IMR-90 (cell line): ENCODE measurements around the gene MCF2L. TPM values are rescaled to one million over a fixed set of nuclear protein-coding genes. Genes with fewer than 3 reads are reported as not detected.

ENCODE experiments used
- ATAC-seq: fragments of 200-7000 bp; cut with Tn5 transposase; 2 replicates; pipeline ENCODE4 v1.9.1; 2020; ENCODE audit warnings: low read depth, mild to moderate bottlenecking, moderate library complexity
- BruUV-seq: library from RNA; stranded (reverse); fragments of 400-500 nt; replicated peaks from 2 replicates; lab custom pipeline; 2021; lab: Mats Ljungman, UMichigan
- CTCF ChIA-PET: fragments of 300-600 bp; formaldehyde crosslinking; extraction: SDS; loops from one replicate; lab custom pipeline; 2021; ENCODE audit warnings: antibody characterized with exemption; lab: Yijun Ruan, JAX
- POLR2A ChIA-PET: fragments of 300-600 bp; sonication (Branson Sonifier 250); formaldehyde crosslinking; loops from one replicate; lab custom pipeline; 2022; ENCODE audit warnings: antibody characterized with exemption; ENCODE audit not compliant: unreplicated experiment; lab: Charles Lee
- DNase-seq: peaks from one replicate; pipeline ENCODE4 v3.0.0; 2013
- H2AFZ ChIP-seq: replicated peaks from 2 replicates; pipeline ENCODE3; 2013; ENCODE audit warnings: low read length, mild to moderate bottlenecking; ENCODE audit not compliant: poor library complexity
- H2AK5ac ChIP-seq: 2 replicates; pipeline ENCODE4 v1.6.1; 2013; ENCODE audit warnings: low read depth, low read length, inconsistent platforms
- H2AK9ac ChIP-seq: replicated peaks from 2 replicates; pipeline ENCODE3; 2013; ENCODE audit warnings: mild to moderate bottlenecking, low read depth, low read length, moderate library complexity; ENCODE audit not compliant: poor library complexity
- H2BK120ac ChIP-seq: 2 replicates; pipeline ENCODE4 v1.6.1; 2013; ENCODE audit warnings: low read depth, low read length, inconsistent platforms
- H2BK15ac ChIP-seq: 3 replicates; pipeline ENCODE4 v1.6.1; 2013; ENCODE audit warnings: low read depth, low read length, inconsistent platforms
- H2BK20ac ChIP-seq: 2 replicates; pipeline ENCODE4 v1.6.1; 2013; ENCODE audit warnings: low read depth, mild to moderate bottlenecking, inconsistent platforms, low read length, moderate library complexity
- H2BK5ac ChIP-seq: 2 replicates; pipeline ENCODE4 v1.6.1; 2013; ENCODE audit warnings: mild to moderate bottlenecking, low read depth, low read length, inconsistent platforms; ENCODE audit not compliant: poor library complexity, severe bottlenecking
- H3K14ac ChIP-seq: replicated peaks from 2 replicates; pipeline ENCODE4 v1.6.1; 2013; ENCODE audit warnings: low read depth, low read length, inconsistent platforms
- H3K18ac ChIP-seq: 2 replicates; pipeline ENCODE4 v1.6.1; 2013; ENCODE audit warnings: low read depth, low read length, control low read depth
- H3K23ac ChIP-seq: 2 replicates; pipeline ENCODE4 v1.6.1; 2013; ENCODE audit warnings: low read depth, low read length, inconsistent platforms
- H3K27ac ChIP-seq: 2 replicates; pipeline ENCODE4 v1.5.1; 2013; ENCODE audit warnings: mild to moderate bottlenecking, control low read depth, low read length; ENCODE audit not compliant: insufficient read depth
- H3K27me3 ChIP-seq: 2 replicates; pipeline ENCODE4 v1.6.1; 2013; ENCODE audit warnings: low read length; ENCODE audit not compliant: control insufficient read depth, insufficient read depth
- H3K36me3 ChIP-seq: 2 replicates; pipeline ENCODE4 v1.6.1; 2013; ENCODE audit warnings: low read length, mixed read lengths; ENCODE audit not compliant: control insufficient read depth, insufficient read depth
- H3K4ac ChIP-seq: 2 replicates; pipeline ENCODE4 v1.6.1; 2013; ENCODE audit warnings: low read depth, low read length, inconsistent platforms
- H3K4me1 ChIP-seq: 2 replicates; pipeline ENCODE4 v1.6.1; 2013; ENCODE audit warnings: low read length, mixed read lengths; ENCODE audit not compliant: control insufficient read depth, insufficient read depth
- H3K4me2 ChIP-seq: 2 replicates; pipeline ENCODE4 v1.6.1; 2013; ENCODE audit warnings: low read depth, mild to moderate bottlenecking, control low read depth, low read length, moderate library complexity
- H3K4me3 ChIP-seq: 2 replicates; pipeline ENCODE4 v1.5.1; 2013; ENCODE audit warnings: low read depth, mild to moderate bottlenecking, control low read depth, low read length, moderate library complexity; ENCODE audit not compliant: insufficient read depth
- H3K56ac ChIP-seq: 2 replicates; pipeline ENCODE4 v1.6.1; 2013; ENCODE audit warnings: low read length, inconsistent platforms; ENCODE audit not compliant: insufficient read depth; ENCODE audit errors: extremely low read depth
- H3K79me1 ChIP-seq, 2 experiments: 2 replicates each; pipeline ENCODE4 v1.6.1; 2013; ENCODE audit warnings: low read length in 2 of 2, inconsistent platforms in 1 of 2, low read depth in 1 of 2
- H3K9ac ChIP-seq: 2 replicates; pipeline ENCODE4 v1.6.1; 2013; ENCODE audit warnings: low read depth, low read length, control low read depth
- H3K9me1 ChIP-seq: 2 replicates; pipeline ENCODE4 v1.6.1; 2013; ENCODE audit warnings: low read length, inconsistent platforms; ENCODE audit not compliant: insufficient read depth
- H3K9me3 ChIP-seq: 2 replicates; pipeline ENCODE4 v1.6.1; 2013; ENCODE audit warnings: low read length; ENCODE audit not compliant: control insufficient read depth, insufficient read depth
- H4K20me1 ChIP-seq: 2 replicates; pipeline ENCODE4 v1.6.1; 2013; ENCODE audit warnings: low read length, inconsistent platforms; ENCODE audit not compliant: insufficient read depth
- H4K5ac ChIP-seq: 2 replicates; pipeline ENCODE4 v1.6.1; 2013; ENCODE audit warnings: mild to moderate bottlenecking, low read depth, low read length, control low read depth
- H4K8ac ChIP-seq, 2 experiments: 2 replicates each; pipeline ENCODE4 v1.6.1; 2013; ENCODE audit warnings: low read depth in 2 of 2, low read length in 2 of 2, control low read depth in 1 of 2, inconsistent platforms in 1 of 2
- H4K91ac ChIP-seq: 2 replicates; pipeline ENCODE4 v1.6.1; 2013; ENCODE audit warnings: low read depth, low read length, inconsistent platforms; ENCODE audit not compliant: insufficient read depth
- BHLHE40 ChIP-seq: fragments of 150-350 bp; IDR thresholded peaks from 2 replicates; pipeline ENCODE4 v1.6.1; 2016; ENCODE audit warnings: mild to moderate bottlenecking, low read depth, low read length
- CEBPB ChIP-seq: IDR thresholded peaks from 2 replicates; pipeline ENCODE4 v1.6.1; 2012; ENCODE audit warnings: low read depth, low read length, improper control_type of control experiment
- CHD1 ChIP-seq: IDR thresholded peaks from 2 replicates; pipeline ENCODE4 v1.6.1; 2012; ENCODE audit warnings: low read depth, low read length, improper control_type of control experiment
- FOS ChIP-seq: fragments of 150-350 bp; IDR thresholded peaks from 2 replicates; pipeline ENCODE4 v1.6.1; 2016; ENCODE audit warnings: low read depth, low read length
- MXI1 ChIP-seq: IDR thresholded peaks from 2 replicates; pipeline ENCODE4 v1.6.1; 2012; ENCODE audit warnings: low read depth, mild to moderate bottlenecking, low read length, moderate library complexity, borderline replicate concordance
- POLR2A ChIP-seq: IDR thresholded peaks from 2 replicates; pipeline ENCODE4 v1.6.1; 2012; ENCODE audit warnings: mild to moderate bottlenecking, low read depth, low read length
- SMC3 ChIP-seq: fragments of 150-350 bp; IDR thresholded peaks from 2 replicates; pipeline ENCODE4 v1.6.1; 2016; ENCODE audit warnings: low read depth, mild to moderate bottlenecking, antibody characterized with exemption, low read length, moderate library complexity
- USF2 ChIP-seq: fragments of 150-350 bp; IDR thresholded peaks from 2 replicates; pipeline ENCODE4 v1.6.1; 2017; ENCODE audit warnings: mild to moderate bottlenecking, antibody characterized with exemption, low read length, low read depth
- WGBS, 2 experiments: methylation state at CpG; one replicate each; pipeline versions ENCODE4 v1.1.5 to v1.1.7; 2013; ENCODE audit warnings: missing lambda C conversion rate in 2 of 2; ENCODE audit not compliant: insufficient read length in 1 of 2; ENCODE audit errors: extremely low coverage in 2 of 2; 5-methylcytosine and 5-hydroxymethylcytosine counted together
- dilution Hi-C: fragments of 300-500 bp; cut with HindIII; formaldehyde crosslinking; loops from one replicate; pipeline ENCODE4 v1.14.3; 2018; ENCODE audit warnings: low sequenced_read_pairs; ENCODE audit not compliant: unreplicated experiment
- in situ Hi-C: fragments of 300-500 bp; cut with MboI; formaldehyde crosslinking; loops from 3 replicates; pipeline ENCODE4 v1.14.3; 2019; ENCODE audit warnings: low sequenced_read_pairs, inconsistent platforms, mixed read lengths
- intact Hi-C: fragments of 100-400 bp; cut with micrococcal nuclease; formaldehyde crosslinking; loops from 2 replicates; pipeline ENCODE4 v1.10.0; 2022
- polyA plus RNA-seq, 3 experiments: library from polyadenylated mRNA; depleted of rRNA; stranded (reverse); fragments of >200 nt; gene quantifications; 2 replicates each; pipeline ENCODE4 v1.2.3, GENCODE V29; 2012; ENCODE audit warnings: low replicate concordance in 1 of 3
- total RNA-seq: library from RNA; depleted of rRNA; stranded (reverse); fragments of >200 nt; gene quantifications from 2 replicates; pipeline ENCODE4 v1.2.3, GENCODE V29; 2012
- TF ChIP-seq, protein P1 (sequence below): fragments of 150-350 bp; IDR thresholded peaks from 2 replicates; pipeline ENCODE4 v1.6.1; 2016; ENCODE audit warnings: low read depth, mild to moderate bottlenecking, low read length, moderate library complexity, borderline replicate concordance

Gene MCF2L
- total and polyA plus RNA-seq, 2 of the 4 experiments (the other 2 are of a cell fraction): 0.18 TPM; not detected in 1

- no peak overlapping the region for H2AK5ac ChIP-seq
- H4K8ac ChIP-seq: no peak overlapping the region
- no peaks in the 10 kb centered on the region for H3K79me1 ChIP-seq
- DNase-seq (no peak), ATAC-seq (no peak)
- H3K18ac ChIP-seq: no peak overlapping the region
- dilution Hi-C loops (no loop called here), intact Hi-C loops (no loop called here), in situ Hi-C loops (no loop called here)
- no peak overlapping the region for H2BK120ac ChIP-seq
- H2AK9ac ChIP-seq: peak overlapping the region; percentile 55
- ChIA-PET CTCF (no interaction called here), POLR2A (no interaction called here)
- H3K23ac ChIP-seq: no peak overlapping the region
- H3K27ac ChIP-seq: no peak overlapping the region
- no peaks in the 10 kb centered on the region; the same call in 1 of the 2 replicates for H3K9me3 ChIP-seq
- BruUV-seq: no TSS peak
- no peak overlapping the region for H3K4ac ChIP-seq
- H3K4me3 ChIP-seq: no peak overlapping the region
- H2BK15ac ChIP-seq: no peak overlapping the region
- H3K9me1 ChIP-seq: no peaks in the 10 kb centered on the region
- no peaks in the 10 kb centered on the region for H3K4me1 ChIP-seq
- H4K5ac ChIP-seq: no peak overlapping the region
- H4K91ac ChIP-seq: no peak overlapping the region
- no peak for TF ChIP-seq SMC3
- TF ChIP-seq FOS: no peak
- TF ChIP-seq USF2: no peak
- TF ChIP-seq, protein P1, sequence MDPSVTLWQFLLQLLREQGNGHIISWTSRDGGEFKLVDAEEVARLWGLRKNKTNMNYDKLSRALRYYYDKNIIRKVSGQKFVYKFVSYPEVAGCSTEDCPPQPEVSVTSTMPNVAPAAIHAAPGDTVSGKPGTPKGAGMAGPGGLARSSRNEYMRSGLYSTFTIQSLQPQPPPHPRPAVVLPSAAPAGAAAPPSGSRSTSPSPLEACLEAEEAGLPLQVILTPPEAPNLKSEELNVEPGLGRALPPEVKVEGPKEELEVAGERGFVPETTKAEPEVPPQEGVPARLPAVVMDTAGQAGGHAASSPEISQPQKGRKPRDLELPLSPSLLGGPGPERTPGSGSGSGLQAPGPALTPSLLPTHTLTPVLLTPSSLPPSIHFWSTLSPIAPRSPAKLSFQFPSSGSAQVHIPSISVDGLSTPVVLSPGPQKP: no peak
- no peak for TF ChIP-seq BHLHE40
- TF ChIP-seq POLR2A: no peak
- TF ChIP-seq CHD1: no peak
- no peak for TF ChIP-seq CEBPB
- TF ChIP-seq MXI1: no peak
- H3K27me3 ChIP-seq: peaks cover 64% of the 10 kb centered on the region
- H2AFZ ChIP-seq: no peak overlapping the region
- H3K56ac ChIP-seq: no peak overlapping the region
- no peaks in the 10 kb centered on the region for H4K20me1 ChIP-seq
- no peak overlapping the region for H2BK20ac ChIP-seq
- no peak overlapping the region for H2BK5ac ChIP-seq
- 79% methylated on average over 13 of the region's 30 CpGs; no CpG with 5 or more reads in 1 of the 2 experiments for WGBS, 2 experiments
- no peak overlapping the region for H3K9ac ChIP-seq
- H3K36me3 ChIP-seq: no peaks in the 10 kb centered on the region
- H3K14ac ChIP-seq: no peak overlapping the region
- H3K4me2 ChIP-seq: no peak overlapping the region
Observed at GRCh38 chr13:112984954-112985802, 16.2 kb downstream of the MCF2L start.
